A549 (cell line): ENCODE data around the gene ASAP2.

Source experiments
- CTCF ChIP-seq: fragments of >200 bp; sonication (Bioruptor Twin); formaldehyde crosslinking; IDR thresholded peaks from 3 replicates; pipeline ENCODE4 v1.5.1; 2016
- EHMT2 ChIP-seq: fragments of 200-600 bp; sonication (generic); IDR thresholded peaks from 2 replicates; pipeline ENCODE4 v1.6.1; 2016; ENCODE audit warnings: antibody characterized with exemption, low read depth, mild to moderate bottlenecking, moderate library complexity
- ELK1 ChIP-seq: fragments of 150-350 bp; IDR thresholded peaks from 2 replicates; pipeline ENCODE4 v1.6.1; 2014; ENCODE audit warnings: low read depth, mild to moderate bottlenecking, low read length
- EP300 ChIP-seq, 2 experiments: fragments of >200 bp; sonication (Bioruptor Twin); formaldehyde crosslinking; IDR thresholded peaks; 2 replicates in 1 of 2; 3 replicates in 1 of 2; pipeline ENCODE4 v1.6.1; 2016 to 2017
- JUNB ChIP-seq: fragments of >200 bp; sonication (Bioruptor Twin); formaldehyde crosslinking; IDR thresholded peaks from 2 replicates; pipeline ENCODE4 v1.6.1; 2016
- POLR2A ChIP-seq: IDR thresholded peaks from 2 replicates; pipeline ENCODE4 v1.6.1; 2012; ENCODE audit warnings: mild to moderate bottlenecking, low read length
- RCOR1 ChIP-seq: fragments of 150-350 bp; IDR thresholded peaks from 2 replicates; pipeline ENCODE4 v1.6.1; 2014; ENCODE audit warnings: antibody characterized with exemption, low read length, low read depth
- ZC3H11A ChIP-seq: fragments of 450-650 bp; IDR thresholded peaks from 2 replicates; pipeline ENCODE4 v1.6.1; 2014; ENCODE audit warnings: antibody characterized with exemption, mild to moderate bottlenecking

- TF ChIP-seq CTCF = no peak
- TF ChIP-seq EP300 (IDR thresholded peaks at IDR 0.05) = no peak
- TF ChIP-seq ZC3H11A = no peak
- no peak for TF ChIP-seq EHMT2
- no peak for TF ChIP-seq POLR2A
- no peak for TF ChIP-seq ELK1
- no peak for TF ChIP-seq JUNB
- TF ChIP-seq RCOR1 = no peak
These were observed 102.5 kb downstream of the ASAP2 start for GRCh38 chr2:9309147-9309546.
